HUES48 (cell line): ENCODE measurements around the gene CLECL1.
"Not testable (repeated sequence)": the region's sequence is repeated elsewhere in the genome, so short reads cannot be mapped to it uniquely, and the experiment has no call there.

Experiments used
- H3K27ac ChIP-seq: one replicate; pipeline ENCODE4 v1.7.0; 2013; ENCODE audit warnings: low read depth, low read length, inconsistent platforms
- H3K27me3 ChIP-seq: 2 replicates; pipeline ENCODE4 v1.6.1; 2013; ENCODE audit warnings: mild to moderate bottlenecking, low read length; ENCODE audit not compliant: control insufficient read depth, insufficient read depth
- H3K36me3 ChIP-seq: 2 replicates; pipeline ENCODE4 v1.6.1; 2013; ENCODE audit warnings: low read length; ENCODE audit not compliant: control insufficient read depth, insufficient read depth
- H3K4me1 ChIP-seq: 2 replicates; pipeline ENCODE4 v1.6.1; 2013; ENCODE audit warnings: mild to moderate bottlenecking, low read length; ENCODE audit not compliant: control insufficient read depth, insufficient read depth
- H3K4me3 ChIP-seq: 2 replicates; pipeline ENCODE4 v1.5.1; 2013; ENCODE audit warnings: mild to moderate bottlenecking, low read depth, low read length
- H3K9ac ChIP-seq: 2 replicates; pipeline ENCODE4 v1.6.1; 2013; ENCODE audit warnings: mild to moderate bottlenecking, low read depth, low read length, moderate library complexity
- H3K9me3 ChIP-seq: 2 replicates; pipeline ENCODE4 v1.6.1; 2013; ENCODE audit warnings: low read length; ENCODE audit not compliant: control insufficient read depth, insufficient read depth

Gene CLECL1

GRCh38 chr12:9692909-9693308, 40.0 kb downstream of the CLECL1 start:
- H3K9ac ChIP-seq: no peak overlapping the region
- H3K27me3 ChIP-seq: no peaks in the 10 kb centered on the region
- peaks cover 6% of the 10 kb centered on the region; the same call in 1 of the 2 replicates for H3K9me3 ChIP-seq
- peaks cover 39% of the 10 kb centered on the region for H3K36me3 ChIP-seq
- no peak overlapping the region for H3K4me3 ChIP-seq
- no peaks in the 10 kb centered on the region for H3K4me1 ChIP-seq
- H3K27ac ChIP-seq: no peak overlapping the region

- H3K4me1 ChIP-seq: peaks cover 4% of the 10 kb centered on the region; the same call in 1 of the 2 replicates
- no peaks in the 10 kb centered on the region for H3K9me3 ChIP-seq
- H3K36me3 ChIP-seq: peaks cover 20% of the 10 kb centered on the region; the same call in 1 of the 2 replicates
- no peak overlapping the region for H3K4me3 ChIP-seq
- no peak overlapping the region for H3K9ac ChIP-seq
- H3K27me3 ChIP-seq: no peaks in the 10 kb centered on the region
- no peak overlapping the region for H3K27ac ChIP-seq
Observed at GRCh38 chr12:9687228-9687627, 45.7 kb downstream of the CLECL1 start.

- Histone ChIP-seq H3K27me3 (no peaks in the 10 kb centered on the region), H3K4me1 (peaks cover 4% of the 10 kb centered on the region; the same call in 1 of the 2 replicates), H3K4me3 (no peak overlapping the region), H3K27ac (no peak overlapping the region), H3K9ac (no peak overlapping the region), H3K36me3 (peaks cover 22% of the 10 kb centered on the region; the same call in 1 of the 2 replicates), H3K9me3 (no peaks in the 10 kb centered on the region)
Observed at GRCh38 chr12:9685915-9686314, 47.0 kb downstream of the CLECL1 start.

- not testable (repeated sequence) for H3K9ac ChIP-seq, H3K4me3 ChIP-seq, H3K4me1 ChIP-seq, H3K27me3 ChIP-seq, H3K9me3 ChIP-seq, H3K27ac ChIP-seq
- peaks cover 20% of the 10 kb centered on the region; the same call in 1 of the 2 replicates for H3K36me3 ChIP-seq
Observed at GRCh38 chr12:9685366-9685765, 47.5 kb downstream of the CLECL1 start.

- H3K9ac ChIP-seq, H3K4me1 ChIP-seq, H3K36me3 ChIP-seq, H3K27ac ChIP-seq, H3K9me3 ChIP-seq, H3K27me3 ChIP-seq, H3K4me3 ChIP-seq: not testable (repeated sequence)
Observed at GRCh38 chr12:9682949-9683348, 49.9 kb downstream of the CLECL1 start.

GRCh38 chr12:9682508-9682907, 50.4 kb downstream of the CLECL1 start:
- H3K9ac ChIP-seq, H3K9me3 ChIP-seq, H3K4me1 ChIP-seq, H3K4me3 ChIP-seq, H3K27me3 ChIP-seq, H3K36me3 ChIP-seq, H3K27ac ChIP-seq: not testable (repeated sequence)

GRCh38 chr12:9674226-9674590, 58.7 kb downstream of the CLECL1 start:
- Histone ChIP-seq H3K27me3 (no peaks in the 10 kb centered on the region), H3K4me1 (0 out of 2 replicates have a peak, but pooled peaks cover 9% of the 10 kb centered on the region), H3K36me3 (no peaks in the 10 kb centered on the region), H3K4me3 (no peak overlapping the region), H3K9ac (no peak overlapping the region), H3K27ac (no peak overlapping the region), H3K9me3 (no peaks in the 10 kb centered on the region)

- Histone ChIP-seq H3K4me3 (no peak overlapping the region), H3K9me3 (no peaks in the 10 kb centered on the region), H3K4me1 (0 out of 2 replicates have a peak, but pooled peaks cover 9% of the 10 kb centered on the region), H3K27ac (peak overlapping the region; percentile 33), H3K9ac (no peak overlapping the region), H3K27me3 (no peaks in the 10 kb centered on the region), H3K36me3 (no peaks in the 10 kb centered on the region)
Observed at GRCh38 chr12:9673404-9674225, 59.3 kb downstream of the CLECL1 start.
